PC-9 (cell line): ENCODE measurements around the gene NELFA.

Source experiments
- CTCF ChIP-seq: fragments of 200-600 bp; sonication (generic); conservative IDR thresholded peaks from 2 replicates; pipeline ENCODE4 v1.6.1; 2017; ENCODE audit warnings: mixed run types, antibody characterized with exemption, mild to moderate bottlenecking, moderate library complexity
- EZH2 ChIP-seq: fragments of 200-600 bp; sonication (generic); IDR thresholded peaks from 2 replicates; pipeline ENCODE4 v1.8.0; 2017; ENCODE audit warnings: antibody characterized with exemption, low read depth

DNA sequence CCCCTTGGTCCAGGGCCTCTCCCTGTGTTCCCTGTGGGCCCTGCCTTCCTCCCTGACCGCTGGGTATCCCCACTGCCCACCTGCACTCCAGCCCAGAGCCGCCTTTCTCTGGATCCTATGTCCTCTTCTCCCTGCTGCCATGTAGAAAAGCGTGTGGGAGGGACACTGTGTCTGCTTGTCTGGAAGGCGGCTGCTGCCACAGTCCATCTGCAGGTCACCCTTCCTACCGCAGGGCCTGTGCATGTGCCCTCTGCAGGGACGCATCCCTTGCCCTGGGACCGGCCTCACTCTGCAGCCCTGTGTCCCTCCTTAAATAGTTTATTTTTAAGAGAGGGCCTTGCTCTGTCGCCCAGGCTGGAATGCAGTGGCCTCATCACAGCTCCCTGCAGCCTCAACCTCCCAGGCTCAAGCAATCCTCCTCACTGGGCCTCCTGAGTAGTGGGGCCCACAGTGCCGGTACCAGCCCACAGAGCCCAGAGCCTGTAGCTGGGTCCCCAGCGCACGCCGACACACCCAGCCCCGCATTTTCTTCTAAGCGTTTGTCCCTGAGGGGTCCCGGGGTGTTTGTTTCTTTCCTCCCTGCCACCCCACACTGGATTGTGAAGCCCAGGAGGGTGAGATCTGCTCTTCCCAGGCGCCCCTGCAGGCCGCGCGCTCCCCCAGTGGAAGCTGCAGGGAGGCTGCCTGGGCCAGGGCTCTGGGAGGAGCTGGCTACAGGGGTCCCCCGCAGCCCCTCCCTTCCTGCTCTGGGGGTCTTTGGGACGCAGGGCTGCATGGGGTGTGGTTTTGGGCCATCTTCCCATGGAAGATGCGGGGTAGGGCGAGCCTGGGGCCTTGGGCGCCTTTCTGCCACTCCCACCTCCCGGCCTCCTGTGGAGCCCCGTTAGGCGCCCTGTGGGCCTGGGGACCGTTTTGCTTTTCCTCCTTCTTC is 37.5 kb upstream of the NELFA start:
- TF ChIP-seq CTCF (no peak), EZH2 (no peak)
